ENCODE measurements around the gene PDLIM3.

GRCh38 chr4:185456131-185456530 is 79.2 kb downstream of the PDLIM3 start:
- TF ChIP-seq, protein P1, sequence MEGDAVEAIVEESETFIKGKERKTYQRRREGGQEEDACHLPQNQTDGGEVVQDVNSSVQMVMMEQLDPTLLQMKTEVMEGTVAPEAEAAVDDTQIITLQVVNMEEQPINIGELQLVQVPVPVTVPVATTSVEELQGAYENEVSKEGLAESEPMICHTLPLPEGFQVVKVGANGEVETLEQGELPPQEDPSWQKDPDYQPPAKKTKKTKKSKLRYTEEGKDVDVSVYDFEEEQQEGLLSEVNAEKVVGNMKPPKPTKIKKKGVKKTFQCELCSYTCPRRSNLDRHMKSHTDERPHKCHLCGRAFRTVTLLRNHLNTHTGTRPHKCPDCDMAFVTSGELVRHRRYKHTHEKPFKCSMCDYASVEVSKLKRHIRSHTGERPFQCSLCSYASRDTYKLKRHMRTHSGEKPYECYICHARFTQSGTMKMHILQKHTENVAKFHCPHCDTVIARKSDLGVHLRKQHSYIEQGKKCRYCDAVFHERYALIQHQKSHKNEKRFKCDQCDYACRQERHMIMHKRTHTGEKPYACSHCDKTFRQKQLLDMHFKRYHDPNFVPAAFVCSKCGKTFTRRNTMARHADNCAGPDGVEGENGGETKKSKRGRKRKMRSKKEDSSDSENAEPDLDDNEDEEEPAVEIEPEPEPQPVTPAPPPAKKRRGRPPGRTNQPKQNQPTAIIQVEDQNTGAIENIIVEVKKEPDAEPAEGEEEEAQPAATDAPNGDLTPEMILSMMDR (IDR thresholded peaks at IDR 0.05; ENCODE audit: insufficient read depth, low read length), result no peak
- no peak for TF ChIP-seq POLR2AphosphoS5 (IDR thresholded peaks at IDR 0.05; ENCODE audit: low read depth)
